Esophagus (tissue), 2 donors: ENCODE measurements around the gene ZNF862. TPM values are rescaled to one million over a fixed set of nuclear protein-coding genes. Genes with fewer than 3 reads are reported as not detected.

Source experiments
- H3K27ac ChIP-seq, 2 donors: one replicate each; pipeline ENCODE4 v1.5.1; 2013; ENCODE audit warnings: low read depth in 2 of 2, mild to moderate bottlenecking in 2 of 2, inconsistent platforms in 1 of 2, low read length in 1 of 2, moderate library complexity in 1 of 2
- H3K27me3 ChIP-seq, 2 donors: one replicate each; pipeline ENCODE4 v1.6.1; 2013; ENCODE audit warnings: low read length in 2 of 2, control low read depth in 1 of 2, mild to moderate bottlenecking in 1 of 2; ENCODE audit not compliant: insufficient read depth in 2 of 2, control insufficient read depth in 1 of 2
- H3K36me3 ChIP-seq, 2 donors: one replicate each; pipeline ENCODE4 v1.6.1; 2013; ENCODE audit warnings: low read length in 1 of 2; ENCODE audit not compliant: control insufficient read depth in 2 of 2, insufficient read depth in 2 of 2
- H3K4me1 ChIP-seq, 2 donors: one replicate each; pipeline ENCODE4 v1.6.1; 2013; ENCODE audit warnings: low read length in 1 of 2; ENCODE audit not compliant: control insufficient read depth in 2 of 2, insufficient read depth in 2 of 2
- H3K4me3 ChIP-seq, 2 donors: one replicate each; pipeline ENCODE4 v1.5.1; 2013; ENCODE audit warnings: low read length in 2 of 2, mild to moderate bottlenecking in 2 of 2, low read depth in 1 of 2, moderate library complexity in 1 of 2
- H3K9me3 ChIP-seq, 2 donors: one replicate each; pipeline ENCODE4 v1.6.1; 2013; ENCODE audit warnings: mild to moderate bottlenecking in 2 of 2, low read depth in 1 of 2, low read length in 1 of 2, moderate library complexity in 1 of 2; ENCODE audit not compliant: control insufficient read depth in 2 of 2, insufficient read depth in 1 of 2
- WGBS, 2 donors: extraction: QIAGEN DNeasy Blood & Tissue Kit; methylation state at CpG; one replicate each; pipeline ENCODE4 v1.1.7; 2013; 5-methylcytosine and 5-hydroxymethylcytosine counted together
- polyA plus RNA-seq, 2 donors: library from polyadenylated mRNA; stranded (reverse); fragments of 200-250 nt; gene quantifications; one replicate each; pipeline ENCODE4 v1.2.3, GENCODE V29; 2013
- donor health status: healthy with polysubstance abuse.
- donor health status: Bipolar disorder and iron deficiency.

Gene ZNF862
- polyA plus RNA-seq, 2 donors, result 3.9 to 8.4 TPM

DNA sequence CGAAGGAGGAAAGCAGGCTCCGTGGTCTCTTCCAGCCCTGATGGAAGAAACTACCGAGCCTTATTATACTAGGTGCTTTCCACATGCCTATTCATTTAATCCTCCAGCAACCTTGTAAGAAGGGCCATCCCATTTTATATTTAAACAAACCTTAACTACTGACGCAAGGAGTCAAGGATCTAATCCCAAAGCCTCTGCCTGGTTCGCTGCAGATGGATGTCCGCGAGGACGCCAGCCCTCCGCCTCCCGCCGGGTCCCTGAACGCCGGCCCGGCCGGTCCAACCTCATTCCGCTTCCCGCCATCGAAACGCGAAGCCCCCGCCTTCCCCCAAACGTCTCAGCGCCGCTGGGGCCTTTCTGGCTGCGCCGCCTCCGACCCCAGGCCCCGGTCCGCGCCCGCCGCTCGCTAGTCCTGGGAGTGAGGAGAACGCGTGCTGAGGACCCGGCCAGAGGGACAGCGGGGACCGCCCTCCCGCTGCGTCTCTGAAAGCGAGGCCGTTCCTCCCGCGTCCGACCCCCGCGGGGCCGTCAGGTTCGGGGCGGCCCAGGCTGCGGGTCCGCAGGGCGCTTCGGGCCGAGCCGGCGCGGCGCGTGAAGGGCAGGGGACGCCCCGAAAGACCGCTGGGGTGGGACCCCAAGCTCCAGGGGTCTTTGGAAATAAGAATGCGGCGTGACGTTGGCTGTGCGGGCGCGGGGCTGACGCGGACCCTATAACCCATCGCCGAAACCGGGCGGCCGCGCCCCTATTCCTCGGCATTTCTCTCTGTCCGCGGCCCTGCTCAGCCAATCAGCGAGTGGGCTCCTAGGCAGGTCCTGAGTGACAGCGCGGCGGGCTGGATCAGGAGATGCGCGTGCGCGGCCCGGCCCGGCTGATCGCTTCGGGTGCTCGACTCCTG lies 35.1 kb downstream of the ZNF862 start, which contains the start of gene ATP6V0E2:
ATP6V0E2 (plus strand) TSS at position 896 of the 896 bp plus-strand sequence. CDS start 97 bp downstream, outside the sequence.
- Histone ChIP-seq H3K27ac (peak within 1 kb of the TSS; percentile 82 to 86), H3K27me3 (no peaks in the 10 kb centered on the region), H3K9me3 (no peaks in the 10 kb centered on the region), H3K4me1 (peaks cover 0 to 5% of the 10 kb centered on the region in 2 donors), H3K36me3 (no peaks in the 10 kb centered on the region), H3K4me3 (peak within 1 kb of the TSS; percentile 61 to 70)
- WGBS, 2 donors, result 0% methylated on average over 87 to 93 of the region's 93 CpGs

DNA sequence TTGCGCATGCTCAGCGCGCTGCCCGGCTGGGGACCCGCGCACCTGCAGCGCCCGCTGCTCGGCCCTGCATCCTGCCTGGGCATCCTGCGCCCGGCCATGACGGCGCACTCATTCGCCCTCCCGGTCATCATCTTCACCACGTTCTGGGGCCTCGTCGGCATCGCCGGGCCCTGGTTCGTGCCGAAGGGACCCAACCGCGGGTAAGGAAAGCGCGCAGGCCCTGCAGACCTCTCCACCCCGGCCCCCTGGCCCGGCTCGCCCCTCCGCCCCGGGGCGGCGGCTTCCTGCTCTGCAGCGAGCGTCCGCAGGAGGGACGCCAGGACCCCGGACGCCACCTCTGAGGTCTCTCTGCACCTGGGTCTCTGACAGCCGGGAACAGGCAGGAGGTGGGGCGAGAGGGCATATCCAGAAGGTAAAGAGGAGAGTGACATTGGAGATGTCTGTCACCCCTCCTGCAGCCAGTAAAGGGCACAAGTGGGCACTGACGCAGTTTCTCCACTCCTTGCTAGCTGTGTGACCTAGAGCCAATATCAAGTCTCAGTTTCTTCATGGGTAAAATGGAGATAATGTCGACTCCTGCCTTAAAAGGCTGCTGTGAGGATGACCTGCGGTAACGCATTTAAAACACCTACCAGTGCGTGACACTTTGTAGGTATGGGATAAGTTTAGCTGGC lies 35.9 kb downstream of the ZNF862 start:
- WGBS, 2 donors, result 7 to 8% methylated on average over 46 of the region's 46 CpGs
- peak overlapping the region; percentile 61 to 70 for H3K4me3 ChIP-seq
- no peak overlapping the region for H3K27ac ChIP-seq

DNA sequence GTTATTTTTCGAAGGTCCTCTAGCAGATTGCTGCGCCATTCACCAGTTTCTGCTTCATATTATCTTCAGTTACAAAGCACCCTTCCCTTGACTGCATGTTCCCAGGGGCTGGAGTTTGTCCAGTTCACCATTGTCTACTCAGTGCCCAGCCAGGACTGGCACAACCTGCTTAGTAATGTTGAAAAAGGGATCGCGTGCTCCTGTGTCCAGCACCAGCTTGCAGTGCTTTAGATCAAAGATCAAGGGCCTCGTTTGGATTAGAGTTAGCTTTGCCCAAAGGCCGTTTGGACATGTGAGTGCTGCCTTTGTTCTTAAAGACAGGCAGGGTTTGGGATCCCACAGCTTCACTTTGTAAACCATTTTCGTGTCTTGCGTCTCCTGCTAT lies 36.5 kb downstream of the ZNF862 start:
- WGBS, 2 donors, result 74 to 76% methylated on average over 8 of the region's 8 CpGs
- H3K9me3 ChIP-seq, result no peaks in the 10 kb centered on the region
- H3K4me1 ChIP-seq, result peaks cover 0 to 2% of the 10 kb centered on the region in 2 donors
- H3K36me3 ChIP-seq, result no peaks in the 10 kb centered on the region
- no peak overlapping the region for H3K4me3 ChIP-seq
- no peaks in the 10 kb centered on the region for H3K27me3 ChIP-seq
- H3K27ac ChIP-seq, result no peak overlapping the region

More for the DNA sequence above, 35.9 kb downstream of the ZNF862 start:
- peaks cover 0 to 2% of the 10 kb centered on the region in 2 donors for H3K4me1 ChIP-seq
- no peaks in the 10 kb centered on the region for H3K27me3 ChIP-seq
- H3K9me3 ChIP-seq, result no peaks in the 10 kb centered on the region
- H3K36me3 ChIP-seq, result no peaks in the 10 kb centered on the region

DNA sequence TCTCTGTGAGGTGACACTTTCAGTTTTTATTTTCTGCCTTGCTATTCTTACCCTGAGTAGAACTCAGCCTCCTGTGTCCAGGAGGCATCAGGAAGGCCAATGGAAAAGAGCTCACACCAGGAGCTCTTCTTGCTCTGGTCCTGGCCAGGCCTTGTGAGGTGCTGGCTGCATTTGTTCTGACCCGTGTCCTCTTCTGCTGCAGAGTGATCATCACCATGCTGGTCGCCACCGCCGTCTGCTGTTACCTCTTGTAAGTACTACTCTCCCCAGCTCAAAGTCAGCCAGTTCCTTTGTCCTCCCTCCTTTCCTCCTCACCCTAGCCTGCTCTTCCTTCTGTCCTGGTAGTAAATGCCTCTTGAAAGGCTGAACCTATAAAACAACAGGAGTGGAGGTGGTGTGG lies 37.2 kb downstream of the ZNF862 start:
- Histone ChIP-seq H3K9me3 (no peaks in the 10 kb centered on the region), H3K27ac (no peak overlapping the region), H3K27me3 (no peaks in the 10 kb centered on the region), H3K4me3 (no peak overlapping the region), H3K4me1 (peaks cover 0 to 2% of the 10 kb centered on the region in 2 donors), H3K36me3 (no peaks in the 10 kb centered on the region)
- WGBS, 2 donors, result 95% methylated on average over 4 of the region's 4 CpGs

DNA sequence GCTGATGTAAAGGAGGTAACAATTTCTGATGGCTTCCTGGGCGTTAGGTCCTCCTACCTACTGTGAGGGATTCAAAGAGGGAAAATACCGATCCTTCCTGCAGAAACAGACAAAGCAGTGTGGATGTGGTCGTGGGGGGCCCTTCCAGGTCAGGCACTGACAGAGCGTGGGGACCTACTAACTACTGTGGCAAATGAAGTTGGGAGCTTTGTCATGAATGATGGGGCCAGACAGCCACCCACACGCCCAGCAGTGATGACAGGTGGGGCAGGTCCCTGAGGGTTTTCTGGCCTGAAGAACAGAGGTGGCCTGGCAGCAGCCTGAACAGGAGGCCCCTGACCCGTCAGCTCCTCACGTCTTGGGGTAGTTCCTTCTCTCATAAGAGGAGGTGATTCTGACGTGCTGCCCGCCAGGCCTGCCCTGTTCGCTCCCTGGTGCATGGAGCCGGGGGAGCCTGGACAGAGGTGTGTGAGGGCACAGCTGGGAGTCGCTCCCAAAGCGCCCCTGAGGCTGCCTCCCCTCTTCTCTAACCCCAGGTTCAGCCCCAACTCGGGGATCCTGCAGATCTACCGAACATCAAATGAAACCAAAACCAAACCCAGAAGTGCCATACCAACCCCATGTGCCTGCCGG lies 39.8 kb downstream of the ZNF862 start:
- H3K9me3 ChIP-seq, result no peaks in the 10 kb centered on the region
- 82 to 89% methylated on average over 16 of the region's 16 CpGs for WGBS, 2 donors
- no peak overlapping the region for H3K4me3 ChIP-seq
- H3K27me3 ChIP-seq, result no peaks in the 10 kb centered on the region
- peaks cover 0 to 8% of the 10 kb centered on the region in 2 donors for H3K4me1 ChIP-seq
- no peaks in the 10 kb centered on the region for H3K36me3 ChIP-seq
- H3K27ac ChIP-seq, result no peak overlapping the region

DNA sequence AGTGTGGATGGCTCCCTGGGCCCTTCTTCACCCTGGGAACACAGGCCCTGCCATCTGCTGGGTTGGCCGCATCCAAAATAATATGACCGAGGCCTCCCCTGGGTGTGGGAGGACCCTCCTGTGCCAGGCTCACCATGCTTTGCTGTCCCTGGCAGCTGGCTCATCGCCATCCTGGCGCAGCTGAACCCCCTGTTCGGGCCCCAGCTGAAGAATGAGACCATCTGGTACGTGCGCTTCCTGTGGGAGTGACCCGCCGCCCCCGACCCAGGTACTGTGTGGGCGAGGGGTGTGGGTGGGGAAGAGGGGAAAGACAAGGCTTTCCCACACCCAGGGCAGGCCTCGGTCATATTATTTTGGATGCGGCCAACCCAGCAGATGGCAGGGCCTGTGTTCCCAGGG lies 40.3 kb downstream of the ZNF862 start:
- Histone ChIP-seq H3K4me1 (peaks cover 0 to 8% of the 10 kb centered on the region in 2 donors), H3K36me3 (no peaks in the 10 kb centered on the region), H3K4me3 (no peak overlapping the region), H3K27ac (no peak overlapping the region), H3K27me3 (no peaks in the 10 kb centered on the region), H3K9me3 (no peaks in the 10 kb centered on the region)
- 86 to 95% methylated on average over 11 to 13 of the region's 13 CpGs for WGBS, 2 donors

DNA sequence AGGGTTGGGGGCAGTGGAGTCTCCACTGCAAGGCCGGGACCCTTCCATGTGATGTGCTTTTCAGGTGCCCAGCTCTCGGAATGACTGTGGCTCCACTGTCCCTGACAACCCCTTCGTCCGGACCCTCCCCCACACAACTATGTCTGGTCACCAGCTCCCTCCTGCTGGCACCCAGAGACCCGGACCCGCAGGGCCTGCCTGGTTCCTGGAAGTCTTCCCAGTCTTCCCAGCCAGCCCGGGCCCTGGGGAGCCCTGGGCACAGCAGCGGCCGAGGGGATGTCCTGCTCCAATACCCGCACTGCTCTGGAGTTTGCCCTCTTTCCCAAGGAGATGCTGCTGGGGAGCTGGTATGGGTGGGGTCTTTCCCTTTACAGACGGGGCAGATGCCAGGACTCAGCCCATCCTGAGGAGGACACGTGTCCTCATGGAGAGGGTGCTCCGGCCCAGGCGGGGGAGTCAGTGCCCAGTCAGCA lies 41.1 kb downstream of the ZNF862 start:
- H3K36me3 ChIP-seq, result no peaks in the 10 kb centered on the region
- WGBS, 2 donors, result 83 to 89% methylated on average over 14 of the region's 14 CpGs
- no peak overlapping the region for H3K4me3 ChIP-seq
- peaks cover 0 to 8% of the 10 kb centered on the region in 2 donors for H3K4me1 ChIP-seq
- H3K27ac ChIP-seq, result no peak overlapping the region
- H3K9me3 ChIP-seq, result no peaks in the 10 kb centered on the region
- H3K27me3 ChIP-seq, result no peaks in the 10 kb centered on the region

DNA sequence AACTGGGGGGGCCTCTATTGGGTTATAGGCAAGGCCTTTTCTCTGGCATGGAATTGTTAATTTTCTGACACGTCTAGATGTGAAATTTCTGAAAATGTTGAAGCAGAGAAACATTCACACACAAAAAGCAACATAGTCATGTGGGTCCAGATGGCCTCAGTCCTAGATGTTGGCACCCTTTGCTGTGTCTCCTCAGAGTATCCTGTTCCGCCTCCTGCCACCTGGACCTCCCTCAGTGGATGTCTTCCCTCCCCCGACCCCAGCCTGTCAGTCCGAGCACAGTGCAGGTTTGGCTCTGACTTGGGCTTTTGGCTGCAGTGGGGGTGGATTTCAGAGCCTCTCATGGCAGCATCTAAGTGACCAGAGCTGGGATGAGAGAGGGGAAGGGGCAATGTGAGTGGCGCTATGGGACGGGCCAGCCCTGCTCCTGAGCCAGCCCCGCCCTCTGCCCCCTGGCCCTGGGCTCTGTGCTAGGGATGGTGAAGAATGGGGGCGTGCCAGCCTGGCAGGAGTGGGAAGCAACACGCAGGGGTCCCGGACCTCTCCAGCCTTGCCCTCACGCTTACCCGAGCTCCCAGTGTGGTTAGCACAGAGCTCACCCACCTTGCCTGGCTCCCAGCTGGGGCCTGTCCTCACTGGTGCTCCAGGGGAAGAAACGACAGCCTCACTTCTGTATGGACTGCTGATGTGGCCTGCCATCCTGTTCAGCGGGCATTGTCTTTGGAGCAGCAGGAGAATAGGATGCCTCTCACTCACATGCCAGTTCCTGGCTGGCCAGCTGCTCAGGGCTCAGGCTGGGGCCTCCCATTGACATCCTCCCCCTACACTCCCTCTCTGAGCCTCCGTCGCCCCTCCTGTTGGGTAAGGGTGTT lies 41.8 kb downstream of the ZNF862 start:
- WGBS, 2 donors, result 88 to 92% methylated on average over 16 of the region's 16 CpGs
- no peak overlapping the region for H3K4me3 ChIP-seq
- no peaks in the 10 kb centered on the region for H3K9me3 ChIP-seq
- no peak overlapping the region for H3K27ac ChIP-seq
- H3K36me3 ChIP-seq, result no peaks in the 10 kb centered on the region
- no peaks in the 10 kb centered on the region for H3K27me3 ChIP-seq
- peaks cover 0 to 6% of the 10 kb centered on the region in 2 donors for H3K4me1 ChIP-seq
